HG03439 (cell line): ENCODE data around the gene GPR42.
"Not testable (repeated sequence)": the region's sequence is repeated elsewhere in the genome, so short reads cannot be mapped to it uniquely, and the experiment has no call there.

Experiments
- ATAC-seq: cut with Tn5 transposase; IDR thresholded peaks from one replicate; pipeline ENCODE4 v1.9.1; 2021; ENCODE audit warnings: mild to moderate bottlenecking, moderate library complexity; ENCODE audit not compliant: unreplicated experiment

The GPR42 gene

GRCh38 chr19:35346193-35347052 is 24.4 kb upstream of the GPR42 start:
- peak; percentile 42 for ATAC-seq

GRCh38 chr19:35347171-35347929 is 23.5 kb upstream of the GPR42 start, which contains the start of gene FFAR1:
Gene FFAR1, plus strand, starts transcription at chr19:35347902. Its CDS starts 3,650 bp downstream, at chr19:35351552.
- peak; percentile 36 for ATAC-seq

- ATAC-seq, result no peak
Measured at GRCh38 chr19:35347930-35348298, 23.0 kb upstream of the GPR42 start.

GRCh38 chr19:35348911-35349611 is 21.8 kb upstream of the GPR42 start:
- ATAC-seq, result no peak

GRCh38 chr19:35349614-35350521 is 21.0 kb upstream of the GPR42 start:
- ATAC-seq, result no peak

- no peak for ATAC-seq
Measured at GRCh38 chr19:35350591-35350990, 20.3 kb upstream of the GPR42 start.

GRCh38 chr19:35351411-35352176 is 19.3 kb upstream of the GPR42 start:
- no peak for ATAC-seq

GRCh38 chr19:35352177-35352447 is 18.8 kb upstream of the GPR42 start:
- ATAC-seq, result no peak

- ATAC-seq, result no peak
Measured at GRCh38 chr19:35352448-35353304, 18.2 kb upstream of the GPR42 start.

GRCh38 chr19:35353635-35354034 is 17.2 kb upstream of the GPR42 start:
- no peak for ATAC-seq

GRCh38 chr19:35354898-35355297 is 16.0 kb upstream of the GPR42 start:
- ATAC-seq, result no peak

- ATAC-seq, result no peak
Measured at GRCh38 chr19:35355791-35356460, 14.9 kb upstream of the GPR42 start.

- no peak for ATAC-seq
Measured at GRCh38 chr19:35357867-35358573, 12.8 kb upstream of the GPR42 start, which contains the start of gene FFAR3. Gene FFAR3, plus strand, starts transcription at chr19:35358460. Its CDS starts 431 bp downstream, at chr19:35358891.

- not testable (repeated sequence) for ATAC-seq
Measured at GRCh38 chr19:35358834-35359233, 12.0 kb upstream of the GPR42 start.

GRCh38 chr19:35359395-35359794 is 11.5 kb upstream of the GPR42 start:
- not testable (repeated sequence) for ATAC-seq

- not testable (repeated sequence) for ATAC-seq
Measured at GRCh38 chr19:35360081-35360480, 10.8 kb upstream of the GPR42 start.

GRCh38 chr19:35360880-35361420 is 9.9 kb upstream of the GPR42 start:
- ATAC-seq, result no peak
